ENCODE measurements around the gene GAS6.

Gene GAS6

GRCh38 chr13:113786262-113786841 lies 77.5 kb downstream of the GAS6 start:
- DNase-seq, result no peak

GRCh38 chr13:113785051-113786010 lies 78.5 kb downstream of the GAS6 start:
- no peak for DNase-seq

- DNase-seq, result no peak
Measured at GRCh38 chr13:113784645-113785024, 79.2 kb downstream of the GAS6 start.

DNA sequence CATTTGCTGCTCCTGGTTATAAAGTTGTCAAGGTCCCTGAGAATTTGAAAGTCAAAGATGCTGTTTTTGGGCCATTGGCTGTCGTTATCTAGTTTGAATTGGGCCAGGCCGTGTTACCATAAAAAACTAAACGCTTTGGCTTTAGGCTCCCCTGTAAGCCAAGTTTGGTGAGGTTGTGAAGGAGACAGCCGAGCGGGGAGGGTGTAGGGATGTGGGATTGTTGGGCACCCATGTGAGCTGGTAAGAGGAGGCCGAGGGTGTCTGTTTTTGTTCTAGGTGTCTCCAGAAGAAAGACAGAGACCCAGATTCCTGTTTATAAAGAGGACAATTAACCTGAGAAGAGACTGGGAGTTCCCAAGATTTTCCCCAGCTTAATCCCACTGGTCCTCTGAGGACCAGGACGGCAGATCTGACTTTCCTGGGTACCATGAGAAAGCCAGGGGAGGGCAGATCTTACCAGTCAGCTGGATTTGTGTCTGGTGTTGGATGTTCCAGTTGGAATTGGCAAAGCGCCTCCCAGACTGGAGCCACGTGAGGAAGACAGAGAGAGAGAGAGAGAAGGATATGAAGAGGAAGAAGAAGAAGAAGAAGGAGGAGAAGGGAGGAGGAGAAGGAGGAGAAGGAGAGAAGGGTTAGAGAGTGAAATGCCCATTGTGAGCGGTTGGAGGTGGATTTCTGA lies 79.8 kb downstream of the GAS6 start:
- DNase-seq, result no peak

DNA sequence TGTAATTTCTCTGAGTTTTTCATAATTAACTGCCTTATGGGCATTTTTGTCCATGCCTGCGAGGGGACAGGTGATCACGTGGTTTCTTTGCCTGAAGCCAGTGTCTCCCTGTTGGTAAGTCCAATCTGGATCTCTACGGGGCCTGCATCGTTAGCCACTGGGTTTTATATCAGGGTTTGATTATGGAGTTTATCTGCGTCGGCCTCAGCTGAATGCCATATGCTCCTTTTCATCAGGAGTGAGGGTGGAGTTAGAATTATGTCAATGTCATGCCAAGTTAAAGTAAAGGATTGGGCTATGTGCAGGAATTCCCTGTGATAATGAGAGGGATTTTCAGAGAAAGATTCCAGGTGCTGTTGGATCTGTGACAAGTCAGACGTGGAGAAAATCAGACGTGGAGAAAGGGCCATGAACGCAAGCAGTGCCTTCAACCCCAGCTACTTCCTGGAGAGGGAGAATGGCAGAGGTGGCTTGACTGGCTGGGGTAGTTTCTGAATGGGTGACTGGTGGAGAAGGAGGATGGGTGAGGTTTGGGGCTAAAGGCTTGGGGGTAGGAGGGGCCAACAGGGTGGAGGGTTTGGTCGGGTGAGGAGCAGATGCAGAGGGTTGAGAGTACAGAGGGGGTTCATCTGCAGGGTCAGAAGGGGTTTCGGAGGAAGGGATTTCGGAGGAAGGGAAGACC lies 80.5 kb downstream of the GAS6 start:
- no peak for DNase-seq

GRCh38 chr13:113782472-113782871 lies 81.4 kb downstream of the GAS6 start:
- no peak for DNase-seq

DNA sequence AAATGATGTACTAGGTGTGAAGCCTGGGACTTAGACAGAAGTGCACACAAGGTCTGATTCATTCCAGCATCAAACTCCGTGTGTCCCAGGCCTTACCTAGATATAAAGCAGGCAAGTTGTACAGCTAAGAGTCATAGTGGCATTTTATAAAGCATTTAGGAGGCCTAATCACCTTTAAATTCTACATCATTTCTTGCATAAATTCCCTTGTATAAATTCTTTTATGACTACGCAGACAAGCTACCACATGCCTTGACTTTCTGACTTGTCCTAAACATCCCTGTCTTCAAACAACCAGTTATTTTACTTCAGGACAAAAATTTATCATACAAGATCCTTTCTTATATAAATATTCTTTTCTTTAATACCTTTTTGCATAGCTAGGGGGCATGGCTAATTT lies 82.3 kb downstream of the GAS6 start:
- DNase-seq, result no peak

DNA sequence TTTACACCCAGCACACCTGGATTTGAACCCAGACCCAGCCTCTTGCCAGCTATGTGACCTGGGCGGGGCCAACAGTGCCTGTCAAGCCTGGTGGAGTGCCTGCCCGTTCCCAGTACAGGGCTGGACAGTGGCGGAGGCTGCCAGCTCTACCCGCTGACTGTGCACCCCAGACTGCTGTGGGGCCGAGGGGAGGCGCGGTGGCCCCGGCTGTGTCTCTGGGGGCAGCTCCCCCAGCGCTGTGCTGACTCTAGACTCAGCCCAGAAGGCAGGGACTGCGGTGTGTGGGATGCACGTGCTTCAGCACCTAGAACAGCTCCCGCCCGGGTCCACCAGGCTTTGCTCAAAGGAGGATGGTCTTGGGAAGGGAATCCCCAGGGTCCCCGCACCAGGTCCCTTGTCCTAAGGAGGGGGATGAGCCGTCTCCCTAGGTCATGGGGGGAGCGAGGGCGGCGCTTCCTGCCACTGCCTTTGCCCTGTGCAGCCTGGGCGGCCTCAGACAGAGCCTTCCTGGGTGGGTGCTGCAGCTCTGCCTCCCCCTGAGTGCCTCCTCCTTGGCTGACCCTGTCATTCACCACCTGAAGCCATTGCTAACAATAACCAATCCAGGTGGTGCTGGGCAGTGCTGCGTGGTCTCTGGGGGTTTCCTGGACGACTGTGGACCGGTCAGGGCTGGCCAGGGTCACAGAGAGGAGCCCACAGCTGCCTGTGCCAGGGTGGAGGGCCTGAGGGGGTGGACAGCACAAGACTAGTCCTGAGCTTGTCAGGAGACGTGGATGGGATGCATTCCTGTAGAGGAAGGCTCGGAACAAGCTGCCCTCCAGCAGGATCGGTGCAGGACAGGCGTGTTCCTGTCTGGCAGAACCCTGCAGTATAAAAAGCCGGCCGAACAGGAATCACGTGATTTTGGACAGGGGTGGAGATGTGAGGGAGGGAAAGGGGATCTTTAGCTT lies 86.3 kb downstream of the GAS6 start:
- DNase-seq, result no peak

DNA sequence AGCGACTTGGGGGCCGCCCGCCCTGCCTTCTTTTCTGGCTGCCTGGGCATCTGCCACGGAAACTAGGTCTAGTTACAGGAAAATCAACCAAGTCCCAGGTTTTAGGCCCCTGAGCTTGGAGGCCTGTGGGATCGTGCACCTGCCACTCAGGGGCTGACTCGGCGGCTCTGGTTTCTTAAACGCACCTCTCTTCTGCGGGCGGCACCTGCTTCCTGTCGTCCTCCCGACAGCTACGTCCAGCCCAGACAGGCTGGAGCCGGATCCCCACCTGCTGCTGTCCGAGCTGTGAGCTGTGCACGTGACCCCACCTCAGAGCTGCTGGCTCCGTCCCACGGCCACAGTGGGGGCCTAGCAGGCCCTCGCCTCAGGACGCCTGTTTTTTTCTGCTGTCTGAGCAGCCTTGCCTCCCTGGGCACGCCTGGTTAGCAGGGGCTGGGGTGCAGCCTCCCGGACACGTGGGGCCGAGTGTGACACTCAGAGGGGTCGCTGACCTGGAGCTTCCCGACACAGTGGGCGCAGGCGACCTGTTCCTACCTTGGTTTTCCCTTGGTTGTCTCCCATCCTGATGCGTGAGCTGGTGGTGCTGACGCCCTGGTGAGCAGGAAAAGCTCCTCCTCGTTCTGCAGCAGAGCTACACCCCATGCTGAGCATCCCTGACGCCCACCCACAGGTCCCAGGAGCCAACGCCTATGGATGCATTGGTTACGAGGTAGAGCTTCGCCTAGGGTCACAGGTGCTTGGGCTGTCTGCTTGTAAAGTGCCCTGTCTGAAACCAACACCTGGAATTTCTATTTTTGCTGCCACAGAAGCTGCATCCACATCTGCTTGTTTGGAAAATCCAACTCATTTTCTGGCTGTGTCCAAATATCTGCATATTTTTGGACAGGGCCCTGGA lies 87.4 kb downstream of the GAS6 start:
- DNase-seq, result no peak

DNA sequence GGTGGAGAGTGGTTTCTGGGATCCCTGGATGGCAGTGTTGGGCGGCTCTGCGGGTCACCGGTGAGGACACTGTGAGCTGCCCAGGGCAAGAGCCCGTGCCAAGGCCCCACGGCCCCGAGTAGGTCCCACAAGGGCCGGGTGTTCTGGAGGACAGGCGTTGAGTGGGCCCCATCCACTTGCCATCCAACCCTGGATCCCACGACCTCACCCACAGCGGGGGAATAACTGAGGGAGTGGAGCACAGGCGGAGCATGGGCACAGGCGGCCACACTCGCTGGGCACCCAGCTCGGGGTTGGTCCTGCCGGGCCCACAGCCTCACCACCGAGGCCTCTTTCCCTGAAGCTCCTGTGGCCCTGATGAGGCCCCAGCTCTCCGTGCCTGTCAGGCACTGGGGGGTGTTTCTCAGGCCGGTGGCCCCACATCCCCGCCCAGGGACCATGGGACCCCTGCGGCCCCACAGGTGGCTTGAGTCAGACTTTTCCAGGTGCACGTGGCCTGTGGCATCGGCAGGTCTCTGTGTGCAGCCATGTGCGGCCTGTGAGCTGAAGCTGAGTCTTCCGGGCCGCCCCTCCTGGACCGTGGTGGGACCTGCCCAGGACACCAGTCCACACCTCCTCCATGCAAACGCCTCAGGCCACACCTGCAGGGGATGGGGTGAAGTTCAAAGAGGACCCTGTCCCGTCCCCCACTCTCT lies 88.3 kb downstream of the GAS6 start:
- DNase-seq, result no peak

GRCh38 chr13:113774177-113775107 lies 89.4 kb downstream of the GAS6 start:
- DNase-seq, result no peak

- DNase-seq, result no peak
Measured at GRCh38 chr13:113771709-113772331, 92.1 kb downstream of the GAS6 start.

GRCh38 chr13:113770937-113771336 lies 92.9 kb downstream of the GAS6 start:
- DNase-seq, result no peak

Data from 8988T (cell line).